HEK293T (cell line): ENCODE results near the gene LTN1.

ENCODE experiments used
- CTCF ChIA-PET: fragments of 350-600 bp; formaldehyde crosslinking; extraction: SDS; loops from one replicate; lab custom pipeline; 2021; ENCODE audit warnings: antibody characterized with exemption, inconsistent platforms; lab: Yijun Ruan, JAX
- POLR2A ChIA-PET: fragments of 350-600 bp; formaldehyde crosslinking; extraction: SDS; loops from one replicate; lab custom pipeline; 2020; ENCODE audit warnings: antibody characterized with exemption, inconsistent platforms; lab: Yijun Ruan, JAX
- DNase-seq: peaks from one replicate; pipeline ENCODE4 v3.0.0; 2012; ENCODE audit warnings: mixed read lengths; ENCODE audit errors: extremely low spot score
- ARNT ChIP-seq: fragments of 450-650 bp; IDR thresholded peaks from 2 replicates; pipeline ENCODE4 v1.6.1; 2017; ENCODE audit warnings: mild to moderate bottlenecking
- BHLHE40 ChIP-seq: fragments of 450-650 bp; IDR thresholded peaks from 2 replicates; pipeline ENCODE4 v1.6.1; 2016; ENCODE audit warnings: mild to moderate bottlenecking, moderate library complexity, borderline replicate concordance
- CTBP1 ChIP-seq: fragments of 450-650 bp; IDR thresholded peaks from 2 replicates; pipeline ENCODE4 v1.6.1; 2016; ENCODE audit warnings: borderline replicate concordance
- ELF4 ChIP-seq: fragments of 450-650 bp; IDR thresholded peaks from 2 replicates; pipeline ENCODE4 v1.6.1; 2017; ENCODE audit warnings: antibody characterized with exemption
- FOXA1 ChIP-seq: fragments of 450-650 bp; IDR thresholded peaks from 2 replicates; pipeline ENCODE4 v1.6.1; 2016; ENCODE audit warnings: mild to moderate bottlenecking
- FOXK2 ChIP-seq: fragments of 450-650 bp; IDR thresholded peaks from 2 replicates; pipeline ENCODE4 v1.6.1; 2016; ENCODE audit warnings: mild to moderate bottlenecking
- FOXM1 ChIP-seq: fragments of 450-650 bp; IDR thresholded peaks from 2 replicates; pipeline ENCODE4 v1.6.1; 2017; ENCODE audit warnings: mild to moderate bottlenecking, borderline replicate concordance
- HDGF ChIP-seq: fragments of 450-650 bp; IDR thresholded peaks from 2 replicates; pipeline ENCODE4 v1.6.1; 2017; ENCODE audit warnings: antibody characterized with exemption, borderline replicate concordance
- L3MBTL2 ChIP-seq: fragments of 450-650 bp; conservative IDR thresholded peaks from 2 replicates; pipeline ENCODE4 v1.6.1; 2016; ENCODE audit warnings: mild to moderate bottlenecking
- LEF1 ChIP-seq: fragments of 450-650 bp; IDR thresholded peaks from 2 replicates; pipeline ENCODE4 v1.6.1; 2017; ENCODE audit warnings: mild to moderate bottlenecking, borderline replicate concordance
- NFRKB ChIP-seq: fragments of 450-650 bp; IDR thresholded peaks from 2 replicates; pipeline ENCODE4 v1.6.1; 2016; ENCODE audit warnings: mild to moderate bottlenecking, moderate library complexity
- PKNOX1 ChIP-seq: fragments of 450-650 bp; IDR thresholded peaks from 2 replicates; pipeline ENCODE4 v1.6.1; 2016
- SP1 ChIP-seq: fragments of 450-650 bp; IDR thresholded peaks from 2 replicates; pipeline ENCODE4 v1.6.1; 2017
- SUZ12 ChIP-seq: fragments of 450-650 bp; IDR thresholded peaks from 2 replicates; pipeline ENCODE4 v1.6.1; 2016; ENCODE audit warnings: mild to moderate bottlenecking
- TARDBP ChIP-seq: fragments of 450-650 bp; IDR thresholded peaks from 2 replicates; pipeline ENCODE4 v1.6.1; 2016
- ZNF384 ChIP-seq: fragments of 450-650 bp; IDR thresholded peaks from 2 replicates; pipeline ENCODE4 v1.6.1; 2016

Gene LTN1

GRCh38 chr21:29008367-29008766, 15.7 kb upstream of the LTN1 start:
- no peak for DNase-seq
- CTCF ChIA-PET: no interaction called here
- POLR2A ChIA-PET: interaction anchor here (1.3 kb wide), 1 partner anchor 16 kb away, joined by 4 read pairs; the partner anchor contains the start of gene LTN1
- TF ChIP-seq ELF4: no peak
- TF ChIP-seq FOXK2: no peak
- TF ChIP-seq ARNT: no peak
- TF ChIP-seq BHLHE40: no peak
- no peak for TF ChIP-seq SUZ12
- TF ChIP-seq NFRKB: no peak
- no peak for TF ChIP-seq ZNF384
- no peak for TF ChIP-seq FOXM1
- TF ChIP-seq SP1: no peak
- no peak for TF ChIP-seq CTBP1
- no peak for TF ChIP-seq PKNOX1
- TF ChIP-seq TARDBP: no peak
- no peak for TF ChIP-seq FOXA1
- no peak for TF ChIP-seq HDGF
- no peak for TF ChIP-seq LEF1
- TF ChIP-seq L3MBTL2: no peak

- POLR2A ChIA-PET: interaction anchor here (3.0 kb wide), 1 partner anchor 17 kb away, joined by 10 read pairs; the partner anchor contains the start of gene USP16
- CTCF ChIA-PET: no interaction called here
Observed at GRCh38 chr21:29007810-29008209, 15.1 kb upstream of the LTN1 start.

GRCh38 chr21:29007135-29007534, 14.5 kb upstream of the LTN1 start:
- POLR2A ChIA-PET: interaction anchor here (2.5 to 3.0 kb wide), 2 partner anchors 15 to 18 kb away, joined by 10 to 11 read pairs; partner anchors contain the start of genes LTN1 and USP16
- CTCF ChIA-PET: no interaction called here
- no peak for TF ChIP-seq BHLHE40
- TF ChIP-seq PKNOX1: no peak
- TF ChIP-seq NFRKB: no peak
- no peak for TF ChIP-seq SUZ12
- no peak for TF ChIP-seq ARNT
- TF ChIP-seq FOXK2: no peak
- no peak for TF ChIP-seq SP1
- no peak for TF ChIP-seq HDGF
- no peak for TF ChIP-seq FOXM1
- no peak for TF ChIP-seq LEF1
- no peak for TF ChIP-seq ELF4
- TF ChIP-seq ZNF384: no peak
- no peak for TF ChIP-seq FOXA1
- DNase-seq: no peak

More at GRCh38 chr21:29007810-29008209, 15.1 kb upstream of the LTN1 start:
- no peak for TF ChIP-seq L3MBTL2
- TF ChIP-seq ELF4: no peak
- no peak for DNase-seq

- no peak for DNase-seq
- ChIA-PET CTCF (no interaction called here), POLR2A (interaction anchor here (1.4 to 3.0 kb wide), 3 partner anchors 13 to 19 kb away, joined by 9 to 11 read pairs (median 10); partner anchors contain the start of genes LTN1, RWDD2B and USP16)
- TF ChIP-seq ARNT: no peak
- TF ChIP-seq HDGF: no peak
- no peak for TF ChIP-seq ELF4
- no peak for TF ChIP-seq PKNOX1
- TF ChIP-seq FOXA1: no peak
- no peak for TF ChIP-seq NFRKB
- TF ChIP-seq BHLHE40: no peak
- no peak for TF ChIP-seq ZNF384
- no peak for TF ChIP-seq LEF1
Observed at GRCh38 chr21:29005696-29006095, 13.0 kb upstream of the LTN1 start.

- POLR2A ChIA-PET: interaction anchor here (0.7 to 2.8 kb wide), 19 partner anchors 9 to 106 kb away, joined by 3 to 103 read pairs (median 4); partner anchors contain the start of genes CCT8, LTN1, RWDD2B and USP16
- DNase-seq: peak; percentile 98
- TF ChIP-seq TARDBP (no peak), ZNF384 (no peak), NFRKB (no peak), SP1 (no peak), FOXK2 (no peak), HDGF (no peak), L3MBTL2 (peak; percentile 96), CTBP1 (no peak), LEF1 (no peak), BHLHE40 (no peak), FOXM1 (no peak), ARNT (no peak), SUZ12 (no peak), ELF4 (peak; percentile 79), PKNOX1 (peak; percentile 42; the same call in 1 of the 2 replicates), FOXA1 (no peak)
- CTCF ChIA-PET: no interaction called here
Observed at GRCh38 chr21:29002442-29003144, 9.9 kb upstream of the LTN1 start.
